Stimulated activated memory B cell treated with anti-CD40 and anti-IgM and Interleukin-4, amounts not matched to agents 10 μg/mL and 1 μg/mL and 100 μg/mL, for 72 hours (primary cell): ENCODE results near the gene KBTBD12.
"Not testable (repeated sequence)": the region's sequence is repeated elsewhere in the genome, so short reads cannot be mapped to it uniquely, and the experiment has no call there.

ENCODE experiments used
- ATAC-seq: fragments of 150-1000 bp; cut with Tn5 transposase; 2 replicates; pipeline ENCODE4 v1.10.0; 2021
- H3K27ac Mint-ChIP-seq: one replicate; pipeline ENCODE4 v1.8.0; 2022; ENCODE audit warnings: mild to moderate bottlenecking, mixed read lengths
- H3K27me3 Mint-ChIP-seq: one replicate; pipeline ENCODE4 v1.8.0; 2022; ENCODE audit warnings: mixed read lengths
- H3K36me3 Mint-ChIP-seq: one replicate; pipeline ENCODE4 v1.8.0; 2022; ENCODE audit warnings: mixed read lengths
- H3K4me1 Mint-ChIP-seq: one replicate; pipeline ENCODE4 v1.8.0; 2022; ENCODE audit warnings: mixed read lengths
- H3K4me3 Mint-ChIP-seq: one replicate; pipeline ENCODE4 v1.8.0; 2022; ENCODE audit warnings: mild to moderate bottlenecking, moderate library complexity, mixed read lengths
- H3K9me3 Mint-ChIP-seq: one replicate; pipeline ENCODE4 v1.8.0; 2022; ENCODE audit warnings: mixed read lengths

Gene KBTBD12

GRCh38 chr3:127915115-127915936, at the start of gene KBTBD12:
KBTBD12 (plus strand) TSS chr3:127915232; CDS start chr3:127923062, 7,830 bp downstream.
- no peaks in the 10 kb centered on the region for H3K4me1 Mint-ChIP-seq
- no peak within 1 kb of the TSS for H3K27ac Mint-ChIP-seq
- H3K9me3 Mint-ChIP-seq, result peaks cover 8% of the 10 kb centered on the region
- ATAC-seq, result peak; percentile 22
- H3K27me3 Mint-ChIP-seq, result peaks cover 59% of the 10 kb centered on the region
- peak within 1 kb of the TSS; percentile 43 for H3K4me3 Mint-ChIP-seq
- no peaks in the 10 kb centered on the region for H3K36me3 Mint-ChIP-seq

DNA sequence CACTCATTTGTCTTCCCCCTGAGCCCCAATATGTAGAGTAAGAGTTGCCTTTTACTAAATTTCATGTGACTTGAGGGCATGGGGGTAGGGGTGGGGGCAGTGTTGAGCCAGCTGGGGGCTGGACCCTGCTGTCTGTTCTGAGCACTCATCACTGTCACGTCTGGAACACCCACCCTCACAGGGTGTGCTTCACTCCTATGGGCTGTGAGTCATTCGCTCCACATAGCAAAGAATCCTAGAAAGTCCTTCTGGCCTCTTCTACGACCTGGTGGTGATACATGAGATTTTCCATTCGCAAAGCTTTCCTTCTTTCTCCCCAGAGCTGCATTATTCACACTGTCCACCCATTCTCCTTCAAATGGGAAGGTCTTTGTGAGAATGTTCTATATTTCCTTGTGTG, 49.1 kb upstream of the KBTBD12 start:
- Mint-ChIP-seq H3K27ac (peak overlapping the region; percentile 26), H3K36me3 (no peaks in the 10 kb centered on the region), H3K4me1 (peaks cover 9% of the 10 kb centered on the region), H3K27me3 (no peaks in the 10 kb centered on the region), H3K4me3 (no peak overlapping the region), H3K9me3 (peaks cover 4% of the 10 kb centered on the region)
- ATAC-seq, result peak; percentile 73

DNA sequence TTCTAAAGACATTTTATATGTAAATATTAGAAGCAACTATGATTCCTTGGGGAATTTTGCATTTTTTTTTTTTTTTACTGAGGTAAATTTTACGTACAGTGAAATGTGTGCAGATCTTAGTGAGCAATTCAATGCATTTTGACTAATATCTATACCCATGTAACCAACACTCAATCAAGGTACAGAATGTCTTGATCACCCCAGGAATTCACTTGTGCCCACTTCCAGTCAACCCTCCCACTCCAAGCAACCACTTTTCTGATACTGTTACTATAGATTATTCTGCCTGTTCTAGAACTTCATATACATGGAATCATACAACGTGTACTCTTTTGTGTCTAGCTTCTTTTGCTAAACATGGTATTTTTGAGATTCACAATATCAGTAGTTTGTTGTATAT, 47.6 kb upstream of the KBTBD12 start:
- H3K27me3 Mint-ChIP-seq, result no peaks in the 10 kb centered on the region
- peaks cover 9% of the 10 kb centered on the region for H3K4me1 Mint-ChIP-seq
- no peaks in the 10 kb centered on the region for H3K36me3 Mint-ChIP-seq
- no peak overlapping the region for H3K4me3 Mint-ChIP-seq
- H3K27ac Mint-ChIP-seq, result no peak overlapping the region
- peaks cover 4% of the 10 kb centered on the region for H3K9me3 Mint-ChIP-seq
- no peak for ATAC-seq

- H3K4me3 Mint-ChIP-seq, result no peak overlapping the region
- no peak overlapping the region for H3K27ac Mint-ChIP-seq
- H3K36me3 Mint-ChIP-seq, result no peaks in the 10 kb centered on the region
- H3K9me3 Mint-ChIP-seq, result peaks cover 4% of the 10 kb centered on the region
- ATAC-seq, result no peak
- H3K27me3 Mint-ChIP-seq, result no peaks in the 10 kb centered on the region
- H3K4me1 Mint-ChIP-seq, result peaks cover 9% of the 10 kb centered on the region
Observed at GRCh38 chr3:127867986-127868385, 47.0 kb upstream of the KBTBD12 start.

- H3K4me3 Mint-ChIP-seq, result no peak overlapping the region
- H3K9me3 Mint-ChIP-seq, result peaks cover 4% of the 10 kb centered on the region
- ATAC-seq, result no peak
- peaks cover 7% of the 10 kb centered on the region for H3K4me1 Mint-ChIP-seq
- no peak overlapping the region for H3K27ac Mint-ChIP-seq
- no peaks in the 10 kb centered on the region for H3K36me3 Mint-ChIP-seq
- no peaks in the 10 kb centered on the region for H3K27me3 Mint-ChIP-seq
Observed at GRCh38 chr3:127870156-127870555, 44.9 kb upstream of the KBTBD12 start.

DNA sequence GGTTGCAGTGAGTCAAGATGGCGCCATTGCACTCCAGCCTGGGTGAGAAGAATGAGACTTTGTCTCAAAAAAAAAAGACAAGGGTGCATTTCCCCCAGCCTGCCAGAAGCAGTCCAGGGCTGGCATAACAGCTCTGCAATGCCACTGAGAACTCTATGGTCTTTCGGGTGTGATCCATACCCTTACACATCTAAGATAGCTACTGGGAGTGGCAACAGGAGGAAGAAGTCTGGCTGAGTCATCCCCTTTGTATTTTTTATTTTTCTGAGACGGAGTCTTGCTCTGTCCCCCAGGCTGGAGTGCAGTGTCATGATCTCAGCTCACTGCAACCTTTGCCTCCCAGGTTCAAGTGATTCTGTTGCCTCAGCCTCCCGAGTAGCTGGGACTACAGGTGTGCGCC, 40.9 kb upstream of the KBTBD12 start:
- not testable (repeated sequence) for H3K4me3 Mint-ChIP-seq, H3K27me3 Mint-ChIP-seq, H3K36me3 Mint-ChIP-seq, H3K27ac Mint-ChIP-seq, H3K9me3 Mint-ChIP-seq, H3K4me1 Mint-ChIP-seq, ATAC-seq

- Mint-ChIP-seq H3K9me3 (no peaks in the 10 kb centered on the region), H3K4me3 (no peak overlapping the region), H3K27ac (no peak overlapping the region), H3K27me3 (peaks cover 18% of the 10 kb centered on the region), H3K4me1 (no peaks in the 10 kb centered on the region), H3K36me3 (no peaks in the 10 kb centered on the region)
- ATAC-seq, result no peak
Observed at GRCh38 chr3:127881586-127881985, 33.4 kb upstream of the KBTBD12 start.

- Mint-ChIP-seq H3K27ac (no peak overlapping the region), H3K9me3 (peaks cover 2% of the 10 kb centered on the region), H3K36me3 (peaks cover 6% of the 10 kb centered on the region), H3K27me3 (peaks cover 25% of the 10 kb centered on the region), H3K4me1 (peaks cover 14% of the 10 kb centered on the region), H3K4me3 (no peak overlapping the region)
- no peak for ATAC-seq
Observed at GRCh38 chr3:127884041-127884440, 31.0 kb upstream of the KBTBD12 start.

DNA sequence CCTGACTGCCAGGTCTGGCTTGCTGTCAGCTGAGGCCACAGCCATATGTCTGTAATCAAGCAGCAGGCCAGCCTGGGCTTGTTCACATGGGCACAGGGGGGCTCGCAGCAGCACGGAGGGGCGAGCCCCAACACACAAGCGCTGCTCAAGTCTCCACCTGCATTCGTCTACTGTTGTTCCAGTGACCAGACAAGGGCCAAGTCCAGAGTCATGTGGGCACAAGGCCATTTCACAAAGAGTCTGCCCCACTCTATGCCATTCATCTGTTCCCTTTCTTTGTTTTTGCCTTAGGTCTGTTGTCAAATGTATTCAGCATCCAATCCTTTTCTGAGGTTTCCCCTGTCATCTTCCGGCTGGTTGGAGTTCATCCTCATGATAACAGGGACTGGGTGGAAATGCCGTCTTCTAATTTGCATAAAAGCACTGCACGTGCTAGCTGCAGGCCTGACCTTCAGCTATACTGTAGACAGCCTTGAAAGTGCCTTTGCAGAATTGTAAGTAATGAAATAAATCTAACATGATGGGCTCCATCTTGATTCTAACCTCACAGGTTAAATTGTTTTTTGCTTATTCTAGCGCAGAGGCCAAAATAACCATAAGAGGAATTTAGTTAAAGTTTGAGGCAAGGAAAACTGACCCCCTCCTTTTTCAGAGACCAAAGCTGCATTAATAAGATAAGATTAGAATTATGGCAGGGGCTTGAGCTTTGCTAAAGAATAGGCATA, 28.6 kb upstream of the KBTBD12 start:
- Mint-ChIP-seq H3K27me3 (peaks cover 16% of the 10 kb centered on the region), H3K4me3 (no peak overlapping the region), H3K27ac (no peak overlapping the region), H3K36me3 (peaks cover 11% of the 10 kb centered on the region), H3K9me3 (peaks cover 9% of the 10 kb centered on the region), H3K4me1 (peaks cover 26% of the 10 kb centered on the region)
- ATAC-seq, result no peak

- no peak for ATAC-seq
- no peak overlapping the region for H3K4me3 Mint-ChIP-seq
- peaks cover 12% of the 10 kb centered on the region for H3K36me3 Mint-ChIP-seq
- H3K27ac Mint-ChIP-seq, result peak overlapping the region; percentile 73
- H3K27me3 Mint-ChIP-seq, result peaks cover 16% of the 10 kb centered on the region
- H3K4me1 Mint-ChIP-seq, result peaks cover 26% of the 10 kb centered on the region
- H3K9me3 Mint-ChIP-seq, result peaks cover 11% of the 10 kb centered on the region
Observed at GRCh38 chr3:127886956-127887231, 28.1 kb upstream of the KBTBD12 start.

GRCh38 chr3:127887321-127887720, 27.7 kb upstream of the KBTBD12 start:
- Mint-ChIP-seq H3K9me3 (peaks cover 14% of the 10 kb centered on the region), H3K27me3 (peaks cover 16% of the 10 kb centered on the region), H3K27ac (peak overlapping the region; percentile 73), H3K36me3 (peaks cover 16% of the 10 kb centered on the region), H3K4me3 (no peak overlapping the region), H3K4me1 (peaks cover 26% of the 10 kb centered on the region)
- ATAC-seq, result no peak

DNA sequence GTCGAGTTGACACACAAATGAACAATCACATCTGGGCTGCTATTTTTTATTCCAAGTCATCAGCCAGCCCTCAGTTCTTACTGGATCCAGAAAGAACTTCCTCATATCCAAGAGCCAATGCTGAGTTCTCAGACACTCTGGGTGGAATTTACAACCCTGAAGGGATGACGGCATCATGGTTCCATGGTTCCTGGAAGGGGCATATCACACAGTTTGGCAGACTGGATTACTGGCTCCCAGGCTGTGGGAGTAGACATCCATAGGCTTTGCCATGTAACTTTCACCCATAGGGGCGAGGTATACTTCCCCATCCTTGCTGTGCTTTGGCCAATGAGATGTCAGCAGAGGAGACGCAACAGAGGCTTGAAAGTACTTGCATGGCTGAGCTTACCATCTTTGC, 26.9 kb upstream of the KBTBD12 start:
- H3K27ac Mint-ChIP-seq, result peak overlapping the region; percentile 73

DNA sequence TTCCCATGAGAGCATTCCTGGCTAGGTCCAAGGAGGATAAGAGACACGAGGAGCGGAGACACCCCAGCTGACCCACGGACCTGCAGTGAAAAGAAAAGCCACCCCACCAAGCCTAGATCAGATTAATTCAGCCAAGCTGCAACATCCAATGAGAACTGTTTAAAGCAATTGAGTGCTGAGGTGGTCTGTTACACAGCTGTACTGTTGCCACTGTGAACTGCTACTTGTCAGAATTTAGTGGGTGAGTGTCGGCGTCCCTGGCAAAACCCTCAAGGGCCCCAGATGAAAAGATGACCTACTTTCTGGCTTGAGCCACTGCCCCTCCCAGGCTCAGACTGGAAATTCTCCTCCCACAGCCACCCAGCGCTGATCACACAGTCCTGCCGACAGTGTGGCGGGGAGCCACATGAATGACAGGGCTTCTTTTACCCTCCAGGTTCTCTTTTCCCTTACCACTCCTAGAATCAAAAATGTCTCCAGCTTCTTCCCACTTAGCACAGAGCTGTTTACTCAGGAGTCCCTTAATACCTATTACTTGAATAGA, 26.4 kb upstream of the KBTBD12 start:
- ATAC-seq, result no peak
- Mint-ChIP-seq H3K4me1 (peaks cover 26% of the 10 kb centered on the region), H3K4me3 (no peak overlapping the region), H3K27me3 (peaks cover 16% of the 10 kb centered on the region), H3K9me3 (peaks cover 14% of the 10 kb centered on the region), H3K36me3 (peaks cover 28% of the 10 kb centered on the region), H3K27ac (peak overlapping the region; percentile 73)

More for the DNA sequence above, 26.9 kb upstream of the KBTBD12 start:
- ATAC-seq, result no peak
- Mint-ChIP-seq H3K36me3 (peaks cover 25% of the 10 kb centered on the region), H3K27me3 (peaks cover 16% of the 10 kb centered on the region), H3K4me1 (peaks cover 26% of the 10 kb centered on the region), H3K9me3 (peaks cover 14% of the 10 kb centered on the region), H3K4me3 (no peak overlapping the region)

DNA sequence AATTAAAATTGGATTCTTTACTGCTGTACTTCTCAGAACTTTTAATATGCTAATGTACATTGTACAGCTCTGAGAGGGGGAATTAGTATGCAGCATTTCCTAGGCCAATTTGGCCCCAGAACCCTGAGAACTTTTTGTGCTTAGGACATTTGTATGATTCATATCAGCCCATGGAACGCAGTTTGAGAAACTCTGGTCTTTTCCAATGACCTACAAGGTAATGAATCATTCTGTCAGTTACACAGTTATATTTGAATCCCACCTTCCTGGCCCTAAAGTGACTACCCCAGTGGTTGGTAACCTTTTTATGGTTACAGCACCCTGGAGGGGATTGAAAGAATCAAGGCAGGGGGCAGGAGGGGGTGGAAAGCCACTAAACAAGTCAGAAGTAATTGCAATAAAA, 25.6 kb upstream of the KBTBD12 start:
- H3K4me3 Mint-ChIP-seq, result no peak overlapping the region
- H3K36me3 Mint-ChIP-seq, result peaks cover 28% of the 10 kb centered on the region
- H3K9me3 Mint-ChIP-seq, result peaks cover 14% of the 10 kb centered on the region
- peaks cover 16% of the 10 kb centered on the region for H3K27me3 Mint-ChIP-seq
- peaks cover 26% of the 10 kb centered on the region for H3K4me1 Mint-ChIP-seq
- peak overlapping the region; percentile 73 for H3K27ac Mint-ChIP-seq
- no peak for ATAC-seq

- peaks cover 14% of the 10 kb centered on the region for H3K9me3 Mint-ChIP-seq
- H3K4me1 Mint-ChIP-seq, result peaks cover 26% of the 10 kb centered on the region
- H3K27ac Mint-ChIP-seq, result peak overlapping the region; percentile 73
- peaks cover 28% of the 10 kb centered on the region for H3K36me3 Mint-ChIP-seq
- peaks cover 16% of the 10 kb centered on the region for H3K27me3 Mint-ChIP-seq
- peak; percentile 69 for ATAC-seq
- no peak overlapping the region for H3K4me3 Mint-ChIP-seq
Observed at GRCh38 chr3:127889976-127890650, 24.9 kb upstream of the KBTBD12 start.
